SK-N-SH treated with all-trans-retinoic acid at 6 μM for 48 hours (cell line): ENCODE measurements around the gene DGKG.
A peak's percentile ranks its signal among the peaks of the same experiment; 100 is the strongest.

Source experiments
- ATAC-seq: fragments of 200-7000 bp; cut with Tn5 transposase; 3 replicates; pipeline ENCODE4 v1.9.1; 2020; ENCODE audit warnings: mild to moderate bottlenecking, moderate library complexity
- ARNTL ChIP-seq: fragments of 450-650 bp; formaldehyde crosslinking; IDR thresholded peaks from 2 replicates; pipeline ENCODE4 v1.5.0; 2020; ENCODE audit warnings: low read depth, mild to moderate bottlenecking, moderate library complexity, borderline replicate concordance
- BACH2 ChIP-seq: fragments of 250-450 bp; sonication (Bioruptor Pico); IDR thresholded peaks from 2 replicates; pipeline ENCODE4 v1.9.0; 2021; ENCODE audit warnings: mild to moderate bottlenecking, borderline replicate concordance
- CREB5 ChIP-seq: fragments of 250-450 bp; sonication (Bioruptor Pico); IDR thresholded peaks from 2 replicates; pipeline ENCODE4 v1.5.1; 2020; ENCODE audit warnings: low read depth, mild to moderate bottlenecking, moderate library complexity
- CSDC2 ChIP-seq: fragments of 250-450 bp; sonication (Bioruptor Pico); IDR thresholded peaks from 2 replicates; pipeline ENCODE4 v1.5.0; 2020; ENCODE audit warnings: mild to moderate bottlenecking, moderate library complexity
- CSRNP3 ChIP-seq: fragments of 250-450 bp; sonication (Bioruptor Pico); IDR thresholded peaks from 2 replicates; pipeline ENCODE4 v1.5.1; 2021; ENCODE audit warnings: mild to moderate bottlenecking, moderate library complexity
- ESRRG ChIP-seq: fragments of 250-450 bp; sonication (Bioruptor Pico); IDR thresholded peaks from 2 replicates; pipeline ENCODE4 v1.6.1; 2021; ENCODE audit warnings: mild to moderate bottlenecking
- ISL1 ChIP-seq: fragments of 250-450 bp; sonication (Bioruptor Pico); IDR thresholded peaks from 2 replicates; pipeline ENCODE4 v2.1.2; 2022; ENCODE audit warnings: mild to moderate bottlenecking, moderate library complexity
- OSR1 ChIP-seq: fragments of 250-450 bp; sonication (Bioruptor Pico); IDR thresholded peaks from 2 replicates; pipeline ENCODE4 v1.8.0; 2022; ENCODE audit warnings: moderate library complexity, mild to moderate bottlenecking, inconsistent platforms
- PATZ1 ChIP-seq: fragments of 250-450 bp; sonication (Bioruptor Pico); IDR thresholded peaks from 2 replicates; pipeline ENCODE4 v1.8.0; 2020; ENCODE audit warnings: mild to moderate bottlenecking, moderate library complexity, borderline replicate concordance
- POU6F1 ChIP-seq: fragments of 250-450 bp; sonication (Bioruptor Pico); IDR thresholded peaks from 2 replicates; pipeline ENCODE4 v1.8.0; 2021; ENCODE audit warnings: low read depth, mild to moderate bottlenecking, moderate library complexity, borderline replicate concordance
- RARB ChIP-seq: fragments of 250-450 bp; sonication (Bioruptor Pico); IDR thresholded peaks from 2 replicates; pipeline ENCODE4 v1.8.0; 2021; ENCODE audit warnings: mild to moderate bottlenecking, moderate library complexity
- SNAI2 ChIP-seq: fragments of 250-450 bp; sonication (Bioruptor Pico); IDR thresholded peaks from 2 replicates; pipeline ENCODE4 v1.5.0; 2020; ENCODE audit warnings: mild to moderate bottlenecking, moderate library complexity
- TCF4 ChIP-seq: fragments of 250-450 bp; sonication (Bioruptor Pico); IDR thresholded peaks from 2 replicates; pipeline ENCODE4 v1.8.0; 2021; ENCODE audit warnings: mild to moderate bottlenecking, moderate library complexity, borderline replicate concordance
- TOX ChIP-seq: fragments of 250-450 bp; sonication (Bioruptor Pico); IDR thresholded peaks from 2 replicates; pipeline ENCODE4 v1.8.0; 2021; ENCODE audit warnings: mild to moderate bottlenecking, moderate library complexity, borderline replicate concordance
- TSHZ2 ChIP-seq: fragments of 250-450 bp; sonication (Bioruptor Pico); IDR thresholded peaks from 2 replicates; pipeline ENCODE4 v1.5.0; 2020; ENCODE audit warnings: mild to moderate bottlenecking, moderate library complexity
- ZC3H10 ChIP-seq: fragments of 250-450 bp; sonication (Bioruptor Pico); IDR thresholded peaks from 2 replicates; pipeline ENCODE4 v1.5.1; 2021; ENCODE audit warnings: mild to moderate bottlenecking, moderate library complexity
- ZFP3 ChIP-seq: fragments of 250-450 bp; sonication (Bioruptor Pico); IDR thresholded peaks from 2 replicates; pipeline ENCODE4 v1.5.0; 2020; ENCODE audit warnings: mild to moderate bottlenecking, moderate library complexity
- ZFP30 ChIP-seq: fragments of 450-650 bp; formaldehyde crosslinking; IDR thresholded peaks from 2 replicates; pipeline ENCODE4 v1.5.0; 2022; ENCODE audit warnings: mild to moderate bottlenecking, moderate library complexity
- ZNF565 ChIP-seq: fragments of 450-650 bp; formaldehyde crosslinking; conservative IDR thresholded peaks from 2 replicates; pipeline ENCODE4 v1.5.0; 2020; ENCODE audit warnings: low read depth, mild to moderate bottlenecking, moderate library complexity
- ZNF8 ChIP-seq: fragments of 450-650 bp; formaldehyde crosslinking; IDR thresholded peaks from 2 replicates; pipeline ENCODE4 v1.5.0; 2020; ENCODE audit warnings: mild to moderate bottlenecking, moderate library complexity

DGKG gene

GRCh38 chr3:186223476-186223875 is 138.6 kb downstream of the DGKG start:
- no peak for ATAC-seq
- TF ChIP-seq SNAI2 (CRISPR knock-in tag) (no peak), CREB5 (CRISPR knock-in tag) (no peak), TCF4 (CRISPR knock-in tag) (no peak), ARNTL (CRISPR knock-in tag) (no peak), TOX (CRISPR knock-in tag) (no peak), ZFP30 (no peak), POU6F1 (CRISPR knock-in tag) (no peak), CSRNP3 (CRISPR knock-in tag) (no peak), CSDC2 (CRISPR knock-in tag) (no peak), PATZ1 (CRISPR knock-in tag) (no peak), ZNF8 (no peak), OSR1 (CRISPR knock-in tag) (no peak), ZC3H10 (no peak), ZFP3 (no peak), TSHZ2 (CRISPR knock-in tag) (no peak), ISL1 (no peak), ESRRG (CRISPR knock-in tag) (no peak)

- TF ChIP-seq RARB (CRISPR knock-in tag), result no peak
- no peak for ATAC-seq
These were observed 140.2 kb downstream of the DGKG start for GRCh38 chr3:186221760-186222378.

- ATAC-seq, result peak; percentile 56; the same call in 2 of the 3 replicates
- TF ChIP-seq ARNTL (CRISPR knock-in tag), result no peak
- no peak for TF ChIP-seq ZNF565 (CRISPR knock-in tag)
- no peak for TF ChIP-seq ZC3H10
- TF ChIP-seq BACH2, result no peak
- TF ChIP-seq CREB5 (CRISPR knock-in tag), result no peak
- TF ChIP-seq POU6F1 (CRISPR knock-in tag), result no peak
- no peak for TF ChIP-seq ZNF8
- TF ChIP-seq, all 23 proteins: peak for 0
These were observed 141.0 kb downstream of the DGKG start for GRCh38 chr3:186220911-186221645.
